WTC11 (cell line): ENCODE measurements around the gene RPS4Y1. TPM values are rescaled to one million over a fixed set of nuclear protein-coding genes. Genes with fewer than 3 reads are reported as not detected.

Experiments used
- ATAC-seq: fragments of 200-7000 bp; cut with Tn5 transposase; 2 replicates; pipeline ENCODE4 v1.10.0; 2021; ENCODE audit warnings: mild to moderate bottlenecking, moderate library complexity
- CTCF ChIA-PET: fragments of 300-600 bp; sonication (Branson Sonifier 250); formaldehyde crosslinking; loops from one replicate; lab custom pipeline; 2021; ENCODE audit warnings: antibody characterized with exemption; lab: Charles Lee
- POLR2A ChIA-PET: fragments of 350-600 bp; sonication (Branson Sonifier 250); formaldehyde crosslinking; loops from one replicate; lab custom pipeline; 2021; ENCODE audit warnings: antibody characterized with exemption; lab: Charles Lee
- DNase-seq: peaks from one replicate; pipeline ENCODE4 v3.0.0; 2021; ENCODE audit warnings: low spot score
- H3K27ac Mint-ChIP-seq: 2 replicates; pipeline ENCODE4 v1.8.0; 2021; ENCODE audit warnings: mixed read lengths
- H3K27me3 Mint-ChIP-seq: 2 replicates; pipeline ENCODE4 v1.8.0; 2021; ENCODE audit warnings: low read depth, mild to moderate bottlenecking, moderate library complexity, mixed read lengths
- H3K36me3 Mint-ChIP-seq: 2 replicates; pipeline ENCODE4 v1.8.0; 2021; ENCODE audit warnings: mixed read lengths
- H3K4me1 Mint-ChIP-seq: 2 replicates; pipeline ENCODE4 v1.8.0; 2022; ENCODE audit warnings: mixed read lengths
- H3K4me3 Mint-ChIP-seq: 2 replicates; pipeline ENCODE4 v1.8.0; 2021; ENCODE audit warnings: mild to moderate bottlenecking, moderate library complexity, mixed read lengths
- H3K9me3 Mint-ChIP-seq: 2 replicates; pipeline ENCODE4 v1.8.0; 2021; ENCODE audit warnings: mixed read lengths
- ATF1 ChIP-seq: sonication (generic); formaldehyde crosslinking; IDR thresholded peaks from 2 replicates; pipeline ENCODE4 v1.8.1; 2023; ENCODE audit warnings: mild to moderate bottlenecking, moderate library complexity, missing genetic modification reagents
- EMX1 ChIP-seq: fragments of 250-450 bp; sonication (Bioruptor Pico); IDR thresholded peaks from 2 replicates; pipeline ENCODE4 v1.8.0; 2021; ENCODE audit warnings: mild to moderate bottlenecking
- GABPB1 ChIP-seq: sonication (generic); formaldehyde crosslinking; IDR thresholded peaks from 2 replicates; pipeline ENCODE4 v1.8.1; 2023; ENCODE audit warnings: mild to moderate bottlenecking, missing genetic modification reagents
- HMGA2 ChIP-seq: fragments of 250-450 bp; sonication (Bioruptor Pico); IDR thresholded peaks from 2 replicates; pipeline ENCODE4 v1.4.0; 2021; ENCODE audit warnings: mild to moderate bottlenecking, moderate library complexity
- IRF2 ChIP-seq: sonication (generic); formaldehyde crosslinking; IDR thresholded peaks from 2 replicates; pipeline ENCODE4 v1.8.0; 2022; ENCODE audit warnings: low read depth, missing genetic modification reagents, borderline replicate concordance
- NR1H2 ChIP-seq: sonication (generic); formaldehyde crosslinking; IDR thresholded peaks from 2 replicates; pipeline ENCODE4 v1.9.0; 2021; ENCODE audit warnings: mild to moderate bottlenecking, moderate library complexity, missing genetic modification reagents
- NR2C2 ChIP-seq: sonication (generic); formaldehyde crosslinking; IDR thresholded peaks from 2 replicates; pipeline ENCODE4 v1.8.0; 2022; ENCODE audit warnings: mild to moderate bottlenecking, missing genetic modification reagents
- OVOL2 ChIP-seq: fragments of 250-450 bp; sonication (Bioruptor Pico); IDR thresholded peaks from 2 replicates; pipeline ENCODE4 v1.9.0; 2021; ENCODE audit warnings: mild to moderate bottlenecking, borderline replicate concordance
- PRRX2 ChIP-seq: fragments of 250-450 bp; sonication (Bioruptor Pico); IDR thresholded peaks from 2 replicates; pipeline ENCODE4 v1.8.0; 2021; ENCODE audit warnings: mild to moderate bottlenecking
- SMAD3 ChIP-seq: sonication (generic); formaldehyde crosslinking; IDR thresholded peaks from 2 replicates; pipeline ENCODE4 v1.8.0; 2022; ENCODE audit warnings: missing genetic modification reagents, mild to moderate bottlenecking, borderline replicate concordance
- SMAD4 ChIP-seq: sonication (generic); formaldehyde crosslinking; IDR thresholded peaks from 2 replicates; pipeline ENCODE4 v1.8.0; 2022; ENCODE audit warnings: mild to moderate bottlenecking, missing genetic modification reagents
- ZNF232 ChIP-seq: sonication (generic); formaldehyde crosslinking; IDR thresholded peaks from 2 replicates; pipeline ENCODE4 v1.8.0; 2022; ENCODE audit warnings: mild to moderate bottlenecking, missing genetic modification reagents
- total RNA-seq: library from RNA; stranded (reverse); gene quantifications from 3 replicates; pipeline ENCODE4 v1.2.3, GENCODE V29; 2021
- TF ChIP-seq, protein P1 (sequence below): sonication (generic); formaldehyde crosslinking; IDR thresholded peaks from 2 replicates; pipeline ENCODE4 v1.8.1; 2022; ENCODE audit warnings: low read depth, missing genetic modification reagents, borderline replicate concordance
- TF ChIP-seq, protein P2 (sequence below): sonication (generic); formaldehyde crosslinking; IDR thresholded peaks from 2 replicates; pipeline ENCODE4 v1.8.1; 2023; ENCODE audit warnings: mild to moderate bottlenecking, missing genetic modification reagents, borderline replicate concordance
- TF ChIP-seq, protein P3 (sequence below): sonication (generic); formaldehyde crosslinking; IDR thresholded peaks from 2 replicates; pipeline ENCODE4 v1.8.0; 2023; ENCODE audit warnings: mild to moderate bottlenecking, missing genetic modification reagents
- TF ChIP-seq, protein P4 (sequence below): sonication (generic); formaldehyde crosslinking; IDR thresholded peaks from 2 replicates; pipeline ENCODE4 v1.8.0; 2023; ENCODE audit warnings: missing genetic modification reagents
- TF ChIP-seq, protein P5 (sequence below): fragments of 250-450 bp; sonication (Bioruptor Pico); IDR thresholded peaks from 2 replicates; pipeline ENCODE4 v1.8.0; 2021; ENCODE audit warnings: mild to moderate bottlenecking
- TF ChIP-seq, protein P6 (sequence below): sonication (generic); formaldehyde crosslinking; IDR thresholded peaks from 2 replicates; pipeline ENCODE4 v1.8.1; 2023; ENCODE audit warnings: mild to moderate bottlenecking, missing genetic modification reagents
- TF ChIP-seq, protein P7 (sequence below): fragments of 250-450 bp; sonication (Bioruptor Pico); conservative IDR thresholded peaks from 2 replicates; pipeline ENCODE4 v1.9.0; 2021; ENCODE audit warnings: mild to moderate bottlenecking

Gene RPS4Y1
- total RNA-seq, 1 experiment from 2014 or later: 182 TPM

DNA sequence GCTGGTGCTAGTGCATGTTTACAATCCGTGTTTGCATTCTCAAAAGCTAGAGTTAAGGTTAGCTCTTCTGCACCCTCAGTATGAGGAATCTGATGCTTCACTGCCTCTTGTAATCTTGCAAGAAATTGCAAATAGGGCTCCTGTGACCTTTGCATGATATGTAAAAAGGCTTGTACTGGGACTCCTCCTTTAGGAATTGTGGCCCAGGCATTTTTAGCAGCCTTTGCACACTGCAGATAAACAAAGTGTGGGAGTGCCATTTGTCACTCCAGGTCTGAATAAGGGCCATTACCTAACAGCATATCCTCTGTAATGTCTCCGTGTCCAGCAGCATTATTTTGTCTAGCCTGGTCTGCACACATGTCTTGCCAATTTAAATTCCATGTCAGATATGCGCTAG is 44.5 kb downstream of the RPS4Y1 start:
- CTCF ChIA-PET: no interaction called here
- H3K4me3 Mint-ChIP-seq: no peak overlapping the region
- TF ChIP-seq, protein P1, sequence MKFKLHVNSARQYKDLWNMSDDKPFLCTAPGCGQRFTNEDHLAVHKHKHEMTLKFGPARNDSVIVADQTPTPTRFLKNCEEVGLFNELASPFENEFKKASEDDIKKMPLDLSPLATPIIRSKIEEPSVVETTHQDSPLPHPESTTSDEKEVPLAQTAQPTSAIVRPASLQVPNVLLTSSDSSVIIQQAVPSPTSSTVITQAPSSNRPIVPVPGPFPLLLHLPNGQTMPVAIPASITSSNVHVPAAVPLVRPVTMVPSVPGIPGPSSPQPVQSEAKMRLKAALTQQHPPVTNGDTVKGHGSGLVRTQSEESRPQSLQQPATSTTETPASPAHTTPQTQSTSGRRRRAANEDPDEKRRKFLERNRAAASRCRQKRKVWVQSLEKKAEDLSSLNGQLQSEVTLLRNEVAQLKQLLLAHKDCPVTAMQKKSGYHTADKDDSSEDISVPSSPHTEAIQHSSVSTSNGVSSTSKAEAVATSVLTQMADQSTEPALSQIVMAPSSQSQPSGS (CRISPR knock-in tag): no peak
- no peak for TF ChIP-seq NR2C2
- TF ChIP-seq, all 79 proteins: peak for 0
- Mint-ChIP-seq H3K9me3 (peaks cover 13% of the 10 kb centered on the region), H3K27me3 (peaks cover 2% of the 10 kb centered on the region; the same call in 1 of the 2 replicates), H3K27ac (peak overlapping the region; percentile 20; the same call in 1 of the 2 replicates), H3K4me1 (peaks cover 12% of the 10 kb centered on the region), H3K36me3 (peaks cover 9% of the 10 kb centered on the region)
- DNase-seq: no peak
- POLR2A ChIA-PET: no interaction called here
- ATAC-seq: no peak

DNA sequence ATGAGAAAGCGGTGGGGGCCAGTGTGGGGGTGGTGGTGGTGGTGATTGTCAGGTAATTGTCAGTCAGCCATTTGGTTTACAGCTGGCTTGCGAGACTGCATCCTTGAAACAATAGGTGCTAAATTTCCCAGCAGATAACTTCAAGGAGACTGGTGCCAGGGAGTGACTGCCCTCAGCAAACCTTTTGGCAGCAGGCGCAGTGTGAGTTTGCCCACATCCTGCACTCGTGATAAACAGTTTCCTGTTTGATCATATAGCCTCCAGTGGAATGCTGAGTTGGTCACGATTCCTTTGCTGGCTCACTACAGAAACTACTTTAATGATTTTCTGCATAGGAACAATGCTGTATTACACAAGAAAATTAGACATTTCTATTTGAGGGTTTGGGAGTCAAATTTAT is 46.0 kb downstream of the RPS4Y1 start:
- no peak for DNase-seq
- ChIA-PET POLR2A (no interaction called here), CTCF (interaction anchor here (1.4 kb wide), 1 partner anchor 87 kb away, joined by 3 read pairs; no protein-coding TSS in a partner anchor)
- no peak for TF ChIP-seq ZNF232
- TF ChIP-seq, protein P2, sequence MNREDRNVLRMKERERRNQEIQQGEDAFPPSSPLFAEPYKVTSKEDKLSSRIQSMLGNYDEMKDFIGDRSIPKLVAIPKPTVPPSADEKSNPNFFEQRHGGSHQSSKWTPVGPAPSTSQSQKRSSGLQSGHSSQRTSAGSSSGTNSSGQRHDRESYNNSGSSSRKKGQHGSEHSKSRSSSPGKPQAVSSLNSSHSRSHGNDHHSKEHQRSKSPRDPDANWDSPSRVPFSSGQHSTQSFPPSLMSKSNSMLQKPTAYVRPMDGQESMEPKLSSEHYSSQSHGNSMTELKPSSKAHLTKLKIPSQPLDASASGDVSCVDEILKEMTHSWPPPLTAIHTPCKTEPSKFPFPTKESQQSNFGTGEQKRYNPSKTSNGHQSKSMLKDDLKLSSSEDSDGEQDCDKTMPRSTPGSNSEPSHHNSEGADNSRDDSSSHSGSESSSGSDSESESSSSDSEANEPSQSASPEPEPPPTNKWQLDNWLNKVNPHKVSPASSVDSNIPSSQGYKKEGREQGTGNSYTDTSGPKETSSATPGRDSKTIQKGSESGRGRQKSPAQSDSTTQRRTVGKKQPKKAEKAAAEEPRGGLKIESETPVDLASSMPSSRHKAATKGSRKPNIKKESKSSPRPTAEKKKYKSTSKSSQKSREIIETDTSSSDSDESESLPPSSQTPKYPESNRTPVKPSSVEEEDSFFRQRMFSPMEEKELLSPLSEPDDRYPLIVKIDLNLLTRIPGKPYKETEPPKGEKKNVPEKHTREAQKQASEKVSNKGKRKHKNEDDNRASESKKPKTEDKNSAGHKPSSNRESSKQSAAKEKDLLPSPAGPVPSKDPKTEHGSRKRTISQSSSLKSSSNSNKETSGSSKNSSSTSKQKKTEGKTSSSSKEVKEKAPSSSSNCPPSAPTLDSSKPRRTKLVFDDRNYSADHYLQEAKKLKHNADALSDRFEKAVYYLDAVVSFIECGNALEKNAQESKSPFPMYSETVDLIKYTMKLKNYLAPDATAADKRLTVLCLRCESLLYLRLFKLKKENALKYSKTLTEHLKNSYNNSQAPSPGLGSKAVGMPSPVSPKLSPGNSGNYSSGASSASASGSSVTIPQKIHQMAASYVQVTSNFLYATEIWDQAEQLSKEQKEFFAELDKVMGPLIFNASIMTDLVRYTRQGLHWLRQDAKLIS (CRISPR knock-in tag): no peak
- TF ChIP-seq SMAD4 (CRISPR knock-in tag): no peak
- no peak for TF ChIP-seq SMAD3
- TF ChIP-seq PRRX2 (CRISPR knock-in tag): no peak
- TF ChIP-seq, protein P3, sequence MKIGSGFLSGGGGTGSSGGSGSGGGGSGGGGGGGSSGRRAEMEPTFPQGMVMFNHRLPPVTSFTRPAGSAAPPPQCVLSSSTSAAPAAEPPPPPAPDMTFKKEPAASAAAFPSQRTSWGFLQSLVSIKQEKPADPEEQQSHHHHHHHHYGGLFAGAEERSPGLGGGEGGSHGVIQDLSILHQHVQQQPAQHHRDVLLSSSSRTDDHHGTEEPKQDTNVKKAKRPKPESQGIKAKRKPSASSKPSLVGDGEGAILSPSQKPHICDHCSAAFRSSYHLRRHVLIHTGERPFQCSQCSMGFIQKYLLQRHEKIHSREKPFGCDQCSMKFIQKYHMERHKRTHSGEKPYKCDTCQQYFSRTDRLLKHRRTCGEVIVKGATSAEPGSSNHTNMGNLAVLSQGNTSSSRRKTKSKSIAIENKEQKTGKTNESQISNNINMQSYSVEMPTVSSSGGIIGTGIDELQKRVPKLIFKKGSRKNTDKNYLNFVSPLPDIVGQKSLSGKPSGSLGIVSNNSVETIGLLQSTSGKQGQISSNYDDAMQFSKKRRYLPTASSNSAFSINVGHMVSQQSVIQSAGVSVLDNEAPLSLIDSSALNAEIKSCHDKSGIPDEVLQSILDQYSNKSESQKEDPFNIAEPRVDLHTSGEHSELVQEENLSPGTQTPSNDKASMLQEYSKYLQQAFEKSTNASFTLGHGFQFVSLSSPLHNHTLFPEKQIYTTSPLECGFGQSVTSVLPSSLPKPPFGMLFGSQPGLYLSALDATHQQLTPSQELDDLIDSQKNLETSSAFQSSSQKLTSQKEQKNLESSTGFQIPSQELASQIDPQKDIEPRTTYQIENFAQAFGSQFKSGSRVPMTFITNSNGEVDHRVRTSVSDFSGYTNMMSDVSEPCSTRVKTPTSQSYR: no peak
- TF ChIP-seq EMX1: no peak
- TF ChIP-seq, protein P4, sequence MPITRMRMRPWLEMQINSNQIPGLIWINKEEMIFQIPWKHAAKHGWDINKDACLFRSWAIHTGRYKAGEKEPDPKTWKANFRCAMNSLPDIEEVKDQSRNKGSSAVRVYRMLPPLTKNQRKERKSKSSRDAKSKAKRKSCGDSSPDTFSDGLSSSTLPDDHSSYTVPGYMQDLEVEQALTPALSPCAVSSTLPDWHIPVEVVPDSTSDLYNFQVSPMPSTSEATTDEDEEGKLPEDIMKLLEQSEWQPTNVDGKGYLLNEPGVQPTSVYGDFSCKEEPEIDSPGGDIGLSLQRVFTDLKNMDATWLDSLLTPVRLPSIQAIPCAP (CRISPR knock-in tag): no peak
- TF ChIP-seq, protein P5, sequence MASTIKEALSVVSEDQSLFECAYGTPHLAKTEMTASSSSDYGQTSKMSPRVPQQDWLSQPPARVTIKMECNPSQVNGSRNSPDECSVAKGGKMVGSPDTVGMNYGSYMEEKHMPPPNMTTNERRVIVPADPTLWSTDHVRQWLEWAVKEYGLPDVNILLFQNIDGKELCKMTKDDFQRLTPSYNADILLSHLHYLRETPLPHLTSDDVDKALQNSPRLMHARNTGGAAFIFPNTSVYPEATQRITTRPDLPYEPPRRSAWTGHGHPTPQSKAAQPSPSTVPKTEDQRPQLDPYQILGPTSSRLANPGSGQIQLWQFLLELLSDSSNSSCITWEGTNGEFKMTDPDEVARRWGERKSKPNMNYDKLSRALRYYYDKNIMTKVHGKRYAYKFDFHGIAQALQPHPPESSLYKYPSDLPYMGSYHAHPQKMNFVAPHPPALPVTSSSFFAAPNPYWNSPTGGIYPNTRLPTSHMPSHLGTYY (CRISPR knock-in tag): no peak
- TF ChIP-seq IRF2 (CRISPR knock-in tag): no peak
- no peak for TF ChIP-seq GABPB1 (CRISPR knock-in tag)
- TF ChIP-seq OVOL2 (CRISPR knock-in tag): no peak
- TF ChIP-seq, protein P6, sequence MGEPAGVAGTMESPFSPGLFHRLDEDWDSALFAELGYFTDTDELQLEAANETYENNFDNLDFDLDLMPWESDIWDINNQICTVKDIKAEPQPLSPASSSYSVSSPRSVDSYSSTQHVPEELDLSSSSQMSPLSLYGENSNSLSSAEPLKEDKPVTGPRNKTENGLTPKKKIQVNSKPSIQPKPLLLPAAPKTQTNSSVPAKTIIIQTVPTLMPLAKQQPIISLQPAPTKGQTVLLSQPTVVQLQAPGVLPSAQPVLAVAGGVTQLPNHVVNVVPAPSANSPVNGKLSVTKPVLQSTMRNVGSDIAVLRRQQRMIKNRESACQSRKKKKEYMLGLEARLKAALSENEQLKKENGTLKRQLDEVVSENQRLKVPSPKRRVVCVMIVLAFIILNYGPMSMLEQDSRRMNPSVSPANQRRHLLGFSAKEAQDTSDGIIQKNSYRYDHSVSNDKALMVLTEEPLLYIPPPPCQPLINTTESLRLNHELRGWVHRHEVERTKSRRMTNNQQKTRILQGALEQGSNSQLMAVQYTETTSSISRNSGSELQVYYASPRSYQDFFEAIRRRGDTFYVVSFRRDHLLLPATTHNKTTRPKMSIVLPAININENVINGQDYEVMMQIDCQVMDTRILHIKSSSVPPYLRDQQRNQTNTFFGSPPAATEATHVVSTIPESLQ (CRISPR knock-in tag): no peak
- TF ChIP-seq, protein P7, sequence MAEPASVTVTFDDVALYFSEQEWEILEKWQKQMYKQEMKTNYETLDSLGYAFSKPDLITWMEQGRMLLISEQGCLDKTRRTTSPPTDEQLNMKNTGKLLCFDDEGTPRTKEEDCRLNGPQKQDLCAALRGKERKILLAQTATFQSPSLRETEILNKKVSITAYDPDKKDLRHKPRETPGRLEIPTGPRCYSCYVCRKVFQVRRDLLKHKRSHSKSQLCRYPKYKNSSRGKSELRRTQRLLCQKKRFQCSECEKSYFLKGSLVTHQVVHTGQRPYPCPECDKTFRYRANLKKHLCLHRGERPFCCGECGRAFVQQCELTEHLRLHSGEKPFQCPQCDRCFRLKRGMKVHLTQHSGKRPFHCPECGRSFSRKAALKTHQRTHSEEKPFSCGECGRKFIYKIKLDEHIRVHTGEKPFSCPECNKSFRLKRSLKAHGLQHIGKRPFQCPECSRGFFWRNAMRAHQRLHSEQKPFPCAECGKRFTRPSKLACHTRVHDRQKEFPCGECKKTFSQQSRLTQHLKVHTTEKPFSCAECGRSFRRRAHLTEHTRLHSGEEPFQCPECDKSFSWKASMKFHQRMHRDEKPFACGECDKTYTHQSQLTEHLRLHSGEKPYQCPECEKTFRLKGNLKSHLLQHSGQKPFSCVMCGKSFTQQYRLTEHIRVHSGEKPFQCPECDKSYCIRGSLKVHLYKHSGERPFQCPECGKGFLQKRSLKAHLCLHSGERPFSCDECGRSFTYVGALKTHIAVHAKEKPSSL (CRISPR knock-in tag): no peak
- no peak for TF ChIP-seq NR1H2 (CRISPR knock-in tag)
- no peak for TF ChIP-seq HMGA2 (CRISPR knock-in tag)
- no peak for TF ChIP-seq ATF1
- H3K9me3 Mint-ChIP-seq: peaks cover 10% of the 10 kb centered on the region
- H3K4me3 Mint-ChIP-seq: no peak overlapping the region
- H3K27ac Mint-ChIP-seq: no peak overlapping the region
- peaks cover 2% of the 10 kb centered on the region; the same call in 1 of the 2 replicates for H3K27me3 Mint-ChIP-seq
- no peak for ATAC-seq
- H3K4me1 Mint-ChIP-seq: peaks cover 12% of the 10 kb centered on the region
- peaks cover 9% of the 10 kb centered on the region for H3K36me3 Mint-ChIP-seq
